Right lobe of liver (tissue), 4 donors: Measurements from ENCODE around the gene ABHD2.

ENCODE experiments used
- POLR2A ChIP-seq: fragments of 450-650 bp; IDR thresholded peaks from one replicate; pipeline ENCODE4 v1.6.1; 2017; ENCODE audit warnings: antibody characterized with exemption, mild to moderate bottlenecking
- TF ChIP-seq, protein P1 (sequence below), 4 donors: fragments of 200-600 bp in 3 of 4; fragments of 450-650 bp in 1 of 4; IDR thresholded peaks; one replicate each; pipeline versions ENCODE4 v1.5.1 to v1.8.0; 2016 to 2022; ENCODE audit warnings: antibody characterized with exemption in 4 of 4, mild to moderate bottlenecking in 2 of 4
- donor health status: DM: no; HTN: no; CAD: no.
- donor health status: DM: no; HTN: no; CAD: no.
- donor health status: DM: no; HTN: yes; CAD: no.

DNA sequence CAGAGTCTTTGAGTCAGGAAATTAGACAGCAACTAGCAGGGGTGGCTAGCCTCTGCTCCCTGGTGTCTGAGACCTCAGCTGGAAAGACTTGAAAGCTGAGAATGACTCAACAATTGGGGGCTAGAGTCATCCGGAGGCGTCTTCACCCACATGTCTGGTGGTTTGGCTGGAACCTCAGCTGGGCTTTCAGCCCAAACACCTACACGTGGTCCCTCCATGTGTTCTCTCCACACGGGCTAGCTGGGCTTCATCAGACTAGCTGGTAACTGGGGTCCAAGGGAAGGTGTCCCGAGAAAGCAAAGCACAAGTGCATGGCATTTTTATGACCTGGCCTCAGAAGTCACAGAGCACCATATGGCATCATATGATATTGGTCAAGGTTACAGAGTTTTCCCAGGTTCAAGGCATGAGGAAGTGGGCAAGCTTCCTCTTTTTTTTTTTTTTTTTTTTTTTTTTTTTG, 19.9 kb upstream of the ABHD2 start:
- no peak for TF ChIP-seq POLR2A
- TF ChIP-seq, protein P1, sequence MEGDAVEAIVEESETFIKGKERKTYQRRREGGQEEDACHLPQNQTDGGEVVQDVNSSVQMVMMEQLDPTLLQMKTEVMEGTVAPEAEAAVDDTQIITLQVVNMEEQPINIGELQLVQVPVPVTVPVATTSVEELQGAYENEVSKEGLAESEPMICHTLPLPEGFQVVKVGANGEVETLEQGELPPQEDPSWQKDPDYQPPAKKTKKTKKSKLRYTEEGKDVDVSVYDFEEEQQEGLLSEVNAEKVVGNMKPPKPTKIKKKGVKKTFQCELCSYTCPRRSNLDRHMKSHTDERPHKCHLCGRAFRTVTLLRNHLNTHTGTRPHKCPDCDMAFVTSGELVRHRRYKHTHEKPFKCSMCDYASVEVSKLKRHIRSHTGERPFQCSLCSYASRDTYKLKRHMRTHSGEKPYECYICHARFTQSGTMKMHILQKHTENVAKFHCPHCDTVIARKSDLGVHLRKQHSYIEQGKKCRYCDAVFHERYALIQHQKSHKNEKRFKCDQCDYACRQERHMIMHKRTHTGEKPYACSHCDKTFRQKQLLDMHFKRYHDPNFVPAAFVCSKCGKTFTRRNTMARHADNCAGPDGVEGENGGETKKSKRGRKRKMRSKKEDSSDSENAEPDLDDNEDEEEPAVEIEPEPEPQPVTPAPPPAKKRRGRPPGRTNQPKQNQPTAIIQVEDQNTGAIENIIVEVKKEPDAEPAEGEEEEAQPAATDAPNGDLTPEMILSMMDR (IDR thresholded peaks at IDR 0.05): no peak
